Prostate gland (tissue), 2 donors: Measurements from ENCODE around the gene TMEM139.

ENCODE experiments used
- CTCF ChIP-seq, 4 experiments: fragments of 200-600 bp in 2 of 4; fragments of 450-650 bp in 2 of 4; sonication (generic) in 2 of 4; IDR thresholded peaks; 1 replicate in 3 of 4; 2 replicates in 1 of 4; pipeline ENCODE4 v1.5.1; 2016 to 2019; ENCODE audit warnings: antibody characterized with exemption in 4 of 4, mild to moderate bottlenecking in 2 of 4, moderate library complexity in 2 of 4
- POLR2A ChIP-seq: fragments of 450-650 bp; IDR thresholded peaks from one replicate; pipeline ENCODE4 v1.6.1; 2016; ENCODE audit warnings: antibody characterized with exemption, mild to moderate bottlenecking

DNA sequence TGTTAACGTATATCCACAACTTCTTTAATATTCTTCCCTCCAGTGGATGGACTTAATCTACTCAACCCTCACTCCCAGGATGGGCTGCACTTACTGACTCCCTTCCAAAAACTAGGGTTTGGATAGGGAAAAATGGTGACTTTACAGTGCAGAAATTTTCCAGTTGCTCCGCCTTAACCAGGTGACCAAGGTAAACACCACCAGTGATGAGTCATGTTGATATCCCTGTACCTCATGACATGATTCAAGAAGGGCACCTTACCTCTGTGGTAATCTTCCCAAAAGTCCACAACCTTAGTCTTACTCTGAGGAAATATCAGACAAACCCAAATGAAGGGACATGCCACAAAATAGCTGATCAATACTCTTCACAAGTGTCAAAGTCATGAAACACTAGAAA is 25.0 kb upstream of the TMEM139 start:
- TF ChIP-seq POLR2A: no peak
- TF ChIP-seq CTCF (IDR thresholded peaks at IDR 0.05): no peak
